GM19043 (cell line): ENCODE results near the gene DROSHA.
"Not testable (repeated sequence)": the region's sequence is repeated elsewhere in the genome, so short reads cannot be mapped to it uniquely, and the experiment has no call there.

Experiments
- ATAC-seq: cut with Tn5 transposase; IDR thresholded peaks from one replicate; pipeline ENCODE4 v1.9.1; 2021; ENCODE audit warnings: low read depth; ENCODE audit not compliant: unreplicated experiment

DROSHA gene

GRCh38 chr5:31531888-31532547 is at the start of gene DROSHA, which contains the start of gene C5orf22:
Gene DROSHA, minus strand, starts transcription at chr5:31532093. Its CDS starts 3,034 bp downstream, at chr5:31529059.
Gene C5orf22, plus strand, starts transcription at chr5:31532301. Its CDS starts 92 bp downstream, at chr5:31532393.
- peak; percentile 91 for ATAC-seq

DNA sequence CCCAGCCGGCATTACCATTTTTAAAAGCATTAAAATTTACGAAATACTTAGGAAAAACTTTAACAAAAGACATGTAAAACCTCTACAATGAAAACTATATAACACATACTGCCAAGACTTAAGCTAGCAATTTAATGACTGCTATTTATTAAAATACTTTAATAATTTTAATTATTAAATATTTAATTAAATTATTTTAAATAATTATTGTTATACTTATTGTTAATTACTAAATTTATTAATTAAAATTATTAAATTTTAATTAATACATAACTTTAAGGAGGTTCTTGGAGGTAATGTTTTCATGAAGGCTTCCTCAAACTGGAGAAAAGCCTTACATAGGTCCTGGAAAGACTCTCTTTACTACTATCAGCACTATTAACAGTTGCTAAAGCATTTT is 47.7 kb upstream of the DROSHA start:
- no peak for ATAC-seq

DNA sequence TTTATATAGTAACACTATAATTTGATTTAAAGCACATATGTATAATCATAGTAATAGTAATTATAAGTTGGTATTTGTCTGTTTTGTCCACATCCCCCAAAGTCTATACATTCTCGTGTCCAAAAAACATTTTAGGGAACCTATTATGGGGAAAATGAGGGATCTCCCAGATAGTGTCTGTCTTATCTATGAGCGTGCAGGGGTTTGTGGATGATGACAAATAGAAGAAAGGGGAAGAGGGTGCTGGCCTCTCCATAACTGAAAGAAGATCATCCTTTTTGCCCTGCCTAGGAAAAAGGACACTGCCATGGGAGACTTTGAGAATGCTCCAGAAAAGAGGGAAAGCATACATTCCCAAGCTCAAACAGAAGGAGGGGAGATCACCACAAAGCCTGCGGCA is 45.5 kb upstream of the DROSHA start:
- no peak for ATAC-seq

- ATAC-seq, result no peak
Measured at GRCh38 chr5:31574772-31575171, 42.9 kb upstream of the DROSHA start.

- peak; percentile 86 for ATAC-seq
Measured at GRCh38 chr5:31573494-31574142, 41.7 kb upstream of the DROSHA start.

DNA sequence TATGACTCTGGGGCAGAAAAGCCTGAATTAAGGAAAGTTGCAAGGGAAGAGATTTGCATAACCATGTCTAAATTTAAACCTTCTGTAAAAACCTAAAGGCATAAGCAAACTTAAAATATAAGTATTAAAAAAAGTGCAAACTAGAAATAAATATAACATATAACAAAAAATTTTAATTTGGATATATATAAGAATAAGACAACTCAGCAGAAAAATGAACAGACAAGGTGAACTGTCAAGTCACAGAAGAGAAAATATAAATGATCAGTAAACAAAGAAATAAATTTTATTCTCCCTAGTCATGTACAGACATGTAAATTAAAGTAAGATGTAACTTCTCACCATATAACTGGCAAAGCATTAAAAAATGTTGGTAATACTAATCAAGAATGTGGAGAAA is 37.2 kb upstream of the DROSHA start:
- ATAC-seq, result no peak

DNA sequence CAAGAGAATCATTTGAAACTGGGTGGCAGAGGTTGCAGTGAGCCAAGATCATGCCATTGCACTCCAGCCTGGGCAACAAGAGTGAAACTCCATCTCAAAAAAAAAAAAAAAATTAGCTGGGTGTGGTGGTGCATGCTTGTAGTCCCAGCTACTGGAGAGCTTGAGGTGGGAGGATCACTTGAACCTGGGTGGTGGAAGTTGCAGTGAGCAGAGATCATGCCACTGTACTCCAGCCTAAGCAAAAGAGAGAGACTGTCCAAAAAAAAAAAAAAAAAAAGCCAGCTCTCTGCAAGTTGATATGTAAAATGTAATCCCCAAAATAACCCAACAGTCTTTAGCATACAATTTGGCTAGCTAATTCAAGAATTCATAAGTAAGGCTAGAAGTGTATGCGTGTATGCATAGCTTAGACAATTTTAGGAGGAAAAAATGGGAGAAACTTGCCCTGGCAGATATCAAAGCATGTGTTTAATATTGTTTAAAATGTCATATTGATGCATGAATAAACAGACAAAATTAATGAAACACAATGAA is 36.5 kb upstream of the DROSHA start:
- ATAC-seq, result no peak

DNA sequence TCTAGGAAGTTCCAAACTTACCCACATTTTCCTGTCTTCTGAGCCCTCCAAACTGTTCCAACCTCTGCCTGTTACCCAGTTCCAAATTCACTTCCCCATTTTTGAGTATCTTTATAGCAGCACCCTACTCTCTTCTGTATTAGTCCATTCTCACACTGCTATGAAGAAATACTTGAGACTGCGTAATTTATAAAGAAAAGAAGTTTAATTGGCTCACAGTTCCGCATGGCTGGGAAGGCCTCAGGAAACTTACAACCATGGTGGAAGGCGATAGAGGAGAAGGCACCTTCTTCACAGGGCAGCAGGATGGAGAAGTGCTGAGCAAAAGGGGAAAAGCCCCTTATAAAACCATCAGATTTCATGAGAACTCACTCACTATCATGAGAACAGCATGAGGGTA is 34.5 kb upstream of the DROSHA start:
- ATAC-seq, result not testable (repeated sequence)

DNA sequence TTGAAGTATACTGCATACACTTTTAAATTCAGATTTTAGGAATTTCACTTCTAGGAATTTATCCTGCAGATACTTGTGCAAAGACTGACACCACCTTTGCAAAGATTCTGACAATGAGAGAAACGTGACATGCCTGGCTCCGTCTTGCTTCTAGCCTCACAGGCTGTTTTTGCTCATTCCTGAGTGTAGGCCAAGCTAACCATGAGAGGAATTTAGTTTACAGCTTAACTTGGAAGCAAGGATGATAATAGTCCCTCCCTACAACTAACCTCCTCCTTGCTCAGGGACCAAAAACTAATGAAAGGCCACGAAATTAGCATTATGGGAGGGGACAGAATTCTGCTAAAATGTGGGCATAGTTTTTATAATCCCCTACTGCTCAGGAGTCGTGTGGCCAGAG is 31.3 kb upstream of the DROSHA start:
- no peak for ATAC-seq

GRCh38 chr5:31561946-31562345 is 30.1 kb upstream of the DROSHA start:
- ATAC-seq, result no peak

- no peak for ATAC-seq
Measured at GRCh38 chr5:31559942-31560341, 28.0 kb upstream of the DROSHA start.

DNA sequence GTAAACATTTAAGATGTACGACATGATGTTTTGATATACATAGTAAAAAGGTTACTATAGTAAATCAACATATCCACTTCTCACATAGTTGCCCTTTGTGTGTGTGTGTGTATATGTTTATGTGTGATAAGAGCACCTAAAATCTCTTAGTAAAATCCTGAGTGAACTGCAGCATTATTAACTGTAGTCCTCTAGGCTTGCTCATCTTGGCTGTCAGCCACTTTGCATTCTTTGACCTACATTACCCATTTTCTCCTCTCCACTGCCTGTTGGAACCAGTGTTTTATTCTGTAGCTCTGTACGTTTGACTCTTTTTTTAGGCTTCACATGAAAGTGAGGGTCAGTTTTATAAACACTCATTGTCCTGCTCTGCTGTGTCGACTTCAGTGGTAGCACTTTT is 24.6 kb upstream of the DROSHA start:
- ATAC-seq, result no peak

GRCh38 chr5:31554552-31554951 is 22.7 kb upstream of the DROSHA start:
- ATAC-seq, result no peak

DNA sequence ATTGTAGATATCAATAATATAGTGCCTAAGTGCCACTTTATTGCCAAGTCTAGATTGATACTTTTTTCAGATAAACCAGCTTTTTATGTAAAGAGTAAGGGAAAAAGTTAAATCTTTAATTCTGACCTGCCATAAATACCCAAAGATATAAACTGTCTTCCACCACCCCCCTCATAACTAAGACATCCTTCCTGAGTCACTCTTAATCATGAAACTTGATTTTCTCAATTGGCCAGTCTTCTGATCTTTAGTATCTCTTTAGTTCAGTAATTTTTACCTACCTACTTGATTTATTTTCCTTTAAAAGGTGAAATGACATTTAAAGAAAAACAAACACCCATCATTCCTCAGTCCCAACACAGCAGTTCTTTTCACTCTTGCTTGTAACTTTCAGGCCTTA is 22.0 kb upstream of the DROSHA start:
- ATAC-seq, result no peak

- no peak for ATAC-seq
Measured at GRCh38 chr5:31551878-31552277, 20.0 kb upstream of the DROSHA start.

- not testable (repeated sequence) for ATAC-seq
Measured at GRCh38 chr5:31549114-31549513, 17.2 kb upstream of the DROSHA start.

DNA sequence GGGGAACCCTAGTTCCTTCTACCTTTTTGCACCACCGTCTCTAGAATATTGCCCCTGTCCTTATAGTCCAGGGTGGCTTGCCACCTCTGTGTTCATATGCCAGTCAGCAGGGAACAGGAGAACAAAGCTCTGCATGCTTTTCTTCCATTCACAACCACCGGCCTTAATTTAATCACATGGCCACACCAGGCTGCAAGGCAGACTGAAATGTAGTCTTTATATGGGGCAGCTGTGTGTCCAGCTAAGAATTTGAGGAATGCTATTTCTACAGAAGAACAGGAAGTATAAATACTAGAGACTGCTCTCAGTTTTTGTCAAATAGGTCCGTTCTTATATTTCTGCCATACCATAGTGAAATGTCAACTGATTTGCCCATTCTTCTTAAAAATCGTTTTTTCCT is 6.0 kb upstream of the DROSHA start:
- ATAC-seq, result no peak

GRCh38 chr5:31537349-31537748 is 5.5 kb upstream of the DROSHA start:
- ATAC-seq, result no peak

- no peak for ATAC-seq
Measured at GRCh38 chr5:31536873-31537272, 5.0 kb upstream of the DROSHA start.

DNA sequence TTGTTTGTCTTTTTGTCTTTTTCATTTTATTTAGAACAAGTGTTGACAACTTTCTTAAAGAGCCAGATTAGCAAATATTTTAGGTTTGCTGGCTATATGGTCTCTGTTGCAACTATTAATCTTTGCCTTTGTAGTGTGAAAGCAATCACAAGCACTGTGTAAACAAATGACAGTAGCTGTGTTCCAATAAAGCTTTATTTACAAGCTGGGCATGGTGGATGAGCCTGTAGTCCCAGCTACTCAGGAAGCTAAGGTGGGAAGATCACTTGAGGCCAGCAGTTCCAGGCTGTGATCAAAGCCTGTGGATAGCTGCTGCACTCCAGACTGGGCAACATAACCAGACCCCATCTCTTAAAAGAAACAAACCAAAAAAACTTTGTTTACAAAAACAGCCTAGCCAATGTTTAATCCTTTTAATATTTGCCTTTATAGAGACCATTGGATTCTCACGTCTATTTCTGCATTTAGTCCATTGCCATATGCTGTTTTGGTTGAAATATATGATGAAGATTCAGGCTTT is 2.7 kb upstream of the DROSHA start:
- ATAC-seq, result no peak

DNA sequence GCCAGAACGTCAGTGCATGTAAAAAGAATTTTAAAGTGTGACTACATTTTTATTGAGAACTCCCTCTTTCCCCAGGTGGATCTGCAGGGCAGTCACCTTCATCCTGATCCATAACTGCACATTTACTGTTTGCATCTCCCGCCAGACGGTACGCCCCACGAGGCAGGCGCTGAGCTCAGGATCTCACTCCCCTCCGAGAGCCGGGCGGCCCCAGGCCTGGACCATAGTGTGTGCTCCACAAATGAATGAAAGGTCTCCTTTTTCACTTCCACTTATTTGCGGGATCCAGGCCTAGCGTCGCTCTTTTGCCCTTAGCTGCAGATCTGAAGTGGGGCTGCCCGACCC is 378 bp downstream of the DROSHA start:
- ATAC-seq, result peak; percentile 28
